HG02759 (cell line): Measurements from ENCODE around the gene ARVCF.

Experiments
- ATAC-seq: cut with Tn5 transposase; IDR thresholded peaks from one replicate; pipeline ENCODE4 v1.9.1; 2021; ENCODE audit warnings: mild to moderate bottlenecking, moderate library complexity; ENCODE audit not compliant: unreplicated experiment

The ARVCF gene

GRCh38 chr22:20016734-20017621 lies at the start of gene ARVCF:
TSS of gene ARVCF (minus strand) at chr22:20016823. CDS start at chr22:19990794, 26,029 bp downstream.
- peak; percentile 64 for ATAC-seq

- ATAC-seq = no peak
These were observed 49.4 kb upstream of the ARVCF start for GRCh38 chr22:20065896-20066616.

- no peak for ATAC-seq
These were observed 48.1 kb upstream of the ARVCF start for GRCh38 chr22:20064545-20065262.

GRCh38 chr22:20064140-20064480 lies 47.5 kb upstream of the ARVCF start:
- ATAC-seq = no peak

GRCh38 chr22:20063271-20064139 lies 46.9 kb upstream of the ARVCF start:
- ATAC-seq = no peak

- no peak for ATAC-seq
These were observed 46.1 kb upstream of the ARVCF start for GRCh38 chr22:20062766-20063083.

- ATAC-seq = no peak
These were observed 45.6 kb upstream of the ARVCF start for GRCh38 chr22:20062043-20062765.

- ATAC-seq = no peak
These were observed 44.8 kb upstream of the ARVCF start for GRCh38 chr22:20061481-20061861.

GRCh38 chr22:20060700-20061480 lies 44.3 kb upstream of the ARVCF start:
- no peak for ATAC-seq

GRCh38 chr22:20058989-20059770 lies 42.6 kb upstream of the ARVCF start:
- no peak for ATAC-seq

GRCh38 chr22:20057596-20058268 lies 41.1 kb upstream of the ARVCF start:
- ATAC-seq = no peak

- no peak for ATAC-seq
These were observed 40.2 kb upstream of the ARVCF start for GRCh38 chr22:20056696-20057386.

- ATAC-seq = no peak
These were observed 39.5 kb upstream of the ARVCF start for GRCh38 chr22:20056161-20056560.

GRCh38 chr22:20055654-20056053 lies 39.0 kb upstream of the ARVCF start:
- ATAC-seq = no peak

GRCh38 chr22:20055144-20055543 lies 38.5 kb upstream of the ARVCF start:
- no peak for ATAC-seq

- ATAC-seq = no peak
These were observed 37.9 kb upstream of the ARVCF start for GRCh38 chr22:20054485-20054884.

GRCh38 chr22:20054034-20054427 lies 37.4 kb upstream of the ARVCF start:
- ATAC-seq = no peak
